MCF 10A (cell line): ENCODE results near the gene CFAP58. TPM values are rescaled to one million over a fixed set of nuclear protein-coding genes. Genes with fewer than 3 reads are reported as not detected.

Experiments used
- BruUV-seq: library from RNA; stranded (reverse); fragments of 400-500 nt; replicated peaks from 2 replicates; lab custom pipeline; 2021; lab: Mats Ljungman, UMichigan
- CTCF ChIA-PET: fragments of 300-600 bp; sonication (Branson Sonifier 250); formaldehyde crosslinking; extraction: SDS; loops from one replicate; lab custom pipeline; 2021; ENCODE audit warnings: antibody characterized with exemption, inconsistent platforms; lab: Yijun Ruan, JAX
- POLR2A ChIA-PET: fragments of 300-600, 350-650 bp; sonication (Branson Sonifier 250); formaldehyde crosslinking; extraction: SDS; loops from one replicate; lab custom pipeline; 2020; ENCODE audit warnings: antibody characterized with exemption, inconsistent platforms; lab: Yijun Ruan, JAX
- DNase-seq: peaks from one replicate; pipeline ENCODE4 v3.0.0-alpha.2; 2018; ENCODE audit not compliant: unreplicated experiment
- H3K27ac Mint-ChIP-seq: one replicate; pipeline ENCODE4 v1.8.0; 2022; ENCODE audit warnings: mild to moderate bottlenecking, low read depth, mixed read lengths; ENCODE audit not compliant: unreplicated experiment
- H3K27me3 Mint-ChIP-seq: one replicate; pipeline ENCODE4 v1.8.0; 2022; ENCODE audit warnings: mixed read lengths; ENCODE audit not compliant: insufficient read depth, unreplicated experiment
- H3K36me3 Mint-ChIP-seq: one replicate; pipeline ENCODE4 v1.8.0; 2022; ENCODE audit warnings: mild to moderate bottlenecking, moderate library complexity, mixed read lengths; ENCODE audit not compliant: insufficient read depth, unreplicated experiment
- H3K4me1 Mint-ChIP-seq: one replicate; pipeline ENCODE4 v1.8.0; 2022; ENCODE audit warnings: mixed read lengths; ENCODE audit not compliant: insufficient read depth, unreplicated experiment
- H3K4me3 Mint-ChIP-seq: one replicate; pipeline ENCODE4 v1.8.0; 2022; ENCODE audit warnings: mild to moderate bottlenecking, moderate library complexity, mixed read lengths; ENCODE audit not compliant: unreplicated experiment
- H3K9me3 Mint-ChIP-seq: one replicate; pipeline ENCODE4 v1.8.0; 2022; ENCODE audit warnings: mixed read lengths; ENCODE audit not compliant: unreplicated experiment
- intact Hi-C: fragments of 100-400 bp; cut with micrococcal nuclease; formaldehyde crosslinking; loops from 2 replicates; pipeline ENCODE4 v1.14.1; 2022
- total RNA-seq: library from RNA; stranded (reverse); gene quantifications from 2 replicates; pipeline ENCODE4 v1.2.3, GENCODE V29; 2022
- TF ChIP-seq, protein P1 (sequence below): fragments of 200-600 bp; IDR thresholded peaks from one replicate; pipeline ENCODE4 v1.8.0; 2022; ENCODE audit warnings: antibody characterized with exemption, mild to moderate bottlenecking; ENCODE audit not compliant: unreplicated experiment

Gene CFAP58
- total RNA-seq, 1 experiment from 2014 or later = 0.89 TPM

DNA sequence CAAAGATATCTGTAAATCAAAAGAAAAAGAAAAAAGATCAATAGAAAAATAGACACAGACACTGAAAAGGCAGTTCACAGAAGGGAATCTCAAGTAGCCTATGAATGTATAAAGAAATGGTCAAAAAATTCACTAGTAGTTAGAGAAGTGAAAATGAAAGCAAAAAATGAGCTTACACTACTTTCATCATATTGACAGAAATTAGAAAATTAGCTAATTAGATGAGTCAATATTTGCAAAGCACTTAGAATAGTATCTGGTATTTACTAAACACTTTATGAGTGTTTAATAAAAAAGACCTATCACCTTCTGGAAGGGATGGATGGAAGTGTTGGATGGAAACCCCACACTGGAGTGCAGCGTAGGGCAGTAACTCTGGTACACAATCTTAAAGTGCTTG, 1.7 kb upstream of the CFAP58 start:
- intact Hi-C loops = loop anchor here (5.0 kb wide), 3 partner anchors 230 to 305 kb away; partner anchors contain the start of gene SFR1
- Mint-ChIP-seq H3K27ac (no peak overlapping the region), H3K36me3 (no peaks in the 10 kb centered on the region), H3K4me3 (no peak overlapping the region), H3K4me1 (peaks cover 13% of the 10 kb centered on the region), H3K9me3 (no peaks in the 10 kb centered on the region), H3K27me3 (no peaks in the 10 kb centered on the region)
- BruUV-seq = no TSS peak
- POLR2A ChIA-PET = interaction anchor here (0.7 to 6.9 kb wide), 13 partner anchors 14 to 97 kb away, joined by 3 to 95 read pairs (median 4); partner anchors contain the start of gene ITPRIP
- TF ChIP-seq, protein P1, sequence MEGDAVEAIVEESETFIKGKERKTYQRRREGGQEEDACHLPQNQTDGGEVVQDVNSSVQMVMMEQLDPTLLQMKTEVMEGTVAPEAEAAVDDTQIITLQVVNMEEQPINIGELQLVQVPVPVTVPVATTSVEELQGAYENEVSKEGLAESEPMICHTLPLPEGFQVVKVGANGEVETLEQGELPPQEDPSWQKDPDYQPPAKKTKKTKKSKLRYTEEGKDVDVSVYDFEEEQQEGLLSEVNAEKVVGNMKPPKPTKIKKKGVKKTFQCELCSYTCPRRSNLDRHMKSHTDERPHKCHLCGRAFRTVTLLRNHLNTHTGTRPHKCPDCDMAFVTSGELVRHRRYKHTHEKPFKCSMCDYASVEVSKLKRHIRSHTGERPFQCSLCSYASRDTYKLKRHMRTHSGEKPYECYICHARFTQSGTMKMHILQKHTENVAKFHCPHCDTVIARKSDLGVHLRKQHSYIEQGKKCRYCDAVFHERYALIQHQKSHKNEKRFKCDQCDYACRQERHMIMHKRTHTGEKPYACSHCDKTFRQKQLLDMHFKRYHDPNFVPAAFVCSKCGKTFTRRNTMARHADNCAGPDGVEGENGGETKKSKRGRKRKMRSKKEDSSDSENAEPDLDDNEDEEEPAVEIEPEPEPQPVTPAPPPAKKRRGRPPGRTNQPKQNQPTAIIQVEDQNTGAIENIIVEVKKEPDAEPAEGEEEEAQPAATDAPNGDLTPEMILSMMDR = no peak
- CTCF ChIA-PET = interaction anchor here (0.6 to 12.3 kb wide), 19 partner anchors 11 to 228 kb away, joined by 3 to 406 read pairs (median 7); partner anchors contain the start of gene ITPRIP
- no peak for DNase-seq

DNA sequence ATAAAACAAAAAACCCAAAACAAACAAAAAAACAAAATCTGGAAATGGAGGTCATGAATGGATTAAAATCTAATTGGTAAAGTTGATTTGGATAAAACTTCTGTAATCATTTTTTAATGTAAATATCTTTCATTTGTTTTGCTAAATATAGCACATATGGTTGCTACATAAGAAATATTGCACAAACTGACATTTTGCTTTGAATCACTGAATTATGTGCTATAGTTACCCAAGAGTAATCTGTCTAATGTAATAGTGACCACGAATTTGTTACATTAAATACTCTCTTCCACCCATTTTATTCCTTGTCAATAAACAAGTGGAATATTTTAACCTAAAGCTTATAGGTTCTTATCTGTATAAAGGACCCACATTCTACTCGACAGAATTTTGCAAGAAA, 6.2 kb downstream of the CFAP58 start:
- BruUV-seq = no TSS peak
- H3K4me1 Mint-ChIP-seq = no peaks in the 10 kb centered on the region
- intact Hi-C loops = no loop called here
- peaks cover 4% of the 10 kb centered on the region for H3K36me3 Mint-ChIP-seq
- no peak for DNase-seq
- TF ChIP-seq, protein P1 = no peak
- H3K27me3 Mint-ChIP-seq = no peaks in the 10 kb centered on the region
- ChIA-PET CTCF (interaction anchor here (0.7 to 1.2 kb wide), 2 partner anchors 9 to 511 kb away, joined by 5 to 6 read pairs; no protein-coding TSS in a partner anchor), POLR2A (no interaction called here)
- H3K4me3 Mint-ChIP-seq = no peak overlapping the region
- H3K9me3 Mint-ChIP-seq = peaks cover 10% of the 10 kb centered on the region
- no peak overlapping the region for H3K27ac Mint-ChIP-seq

DNA sequence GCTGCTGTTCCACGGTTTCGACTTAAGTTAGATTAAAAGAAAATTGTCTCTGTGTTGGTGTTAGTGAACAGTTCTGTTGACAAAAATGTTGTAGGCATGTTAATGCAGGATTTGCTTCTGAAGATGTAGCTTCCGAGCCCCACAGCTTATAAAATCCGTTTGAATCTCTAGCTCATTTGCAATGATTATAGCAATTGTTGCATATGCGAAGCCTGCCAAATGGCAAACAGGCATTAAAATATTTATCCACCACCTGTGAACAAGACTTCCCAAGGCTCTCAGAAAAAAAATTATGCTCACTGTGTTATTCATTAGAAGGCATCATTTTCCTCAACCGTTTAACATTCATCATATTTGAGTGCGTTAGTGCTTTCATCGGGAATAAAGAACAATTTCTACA, 14.3 kb downstream of the CFAP58 start:
- H3K4me1 Mint-ChIP-seq = no peaks in the 10 kb centered on the region
- no peaks in the 10 kb centered on the region for H3K27me3 Mint-ChIP-seq
- H3K27ac Mint-ChIP-seq = no peak overlapping the region
- peaks cover 4% of the 10 kb centered on the region for H3K36me3 Mint-ChIP-seq
- DNase-seq = no peak
- ChIA-PET POLR2A (no interaction called here), CTCF (interaction anchor here (0.5 to 1.8 kb wide), 6 partner anchors 14 to 1903 kb away, joined by 3 to 10 read pairs (median 5); partner anchors contain the start of gene CFAP58)
- TF ChIP-seq, protein P1 = no peak
- no peaks in the 10 kb centered on the region for H3K9me3 Mint-ChIP-seq
- intact Hi-C loops = no loop called here
- H3K4me3 Mint-ChIP-seq = no peak overlapping the region
- no TSS peak for BruUV-seq

DNA sequence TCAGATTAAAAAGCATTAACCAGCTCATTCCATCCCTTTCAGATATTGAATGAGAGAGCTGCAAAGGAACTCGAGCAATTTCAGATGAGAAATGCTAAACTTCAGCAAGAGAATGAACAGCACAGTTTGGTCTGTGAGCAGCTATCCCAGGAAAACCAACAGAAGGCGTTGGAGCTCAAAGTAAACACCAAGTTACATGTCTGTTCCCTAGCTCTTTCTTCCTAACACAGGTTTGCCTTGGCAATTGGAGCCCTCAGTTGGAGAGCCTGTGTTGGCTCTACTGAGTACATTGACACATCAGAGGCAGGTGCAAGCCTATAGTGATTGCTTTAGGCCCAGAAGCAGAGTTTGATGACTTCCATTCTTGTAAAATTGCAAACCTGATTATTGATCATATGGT, 14.7 kb downstream of the CFAP58 start:
- Mint-ChIP-seq H3K27me3 (no peaks in the 10 kb centered on the region), H3K27ac (no peak overlapping the region), H3K4me3 (no peak overlapping the region), H3K9me3 (no peaks in the 10 kb centered on the region), H3K4me1 (no peaks in the 10 kb centered on the region), H3K36me3 (peaks cover 3% of the 10 kb centered on the region)
- no peak for DNase-seq
- CTCF ChIA-PET = interaction anchor here (0.5 to 1.8 kb wide), 6 partner anchors 15 to 1903 kb away, joined by 3 to 10 read pairs (median 5); partner anchors contain the start of gene CFAP58
- intact Hi-C loops = no loop called here
- no TSS peak for BruUV-seq
- POLR2A ChIA-PET = interaction anchor here (0.6 kb wide), 1 partner anchor 690 kb away, joined by 3 read pairs; no protein-coding TSS in a partner anchor
- TF ChIP-seq, protein P1 = no peak
